Neural progenitor cell (in vitro differentiated cells): ENCODE results near the gene BICD1.

Source experiments
- CTCF ChIP-seq: fragments of 200-600 bp; sonication (generic); IDR thresholded peaks from 2 replicates; pipeline ENCODE4 v1.5.1; 2017; ENCODE audit warnings: antibody characterized with exemption, mild to moderate bottlenecking
- EZH2 ChIP-seq: fragments of 200-600 bp; sonication (generic); IDR thresholded peaks from 2 replicates; pipeline ENCODE4 v1.6.1; 2017; ENCODE audit warnings: antibody characterized with exemption, mild to moderate bottlenecking, moderate library complexity
- EZH2phosphoT487 ChIP-seq: fragments of 200-600 bp; sonication (generic); IDR thresholded peaks from 2 replicates; pipeline ENCODE4 v1.6.1; 2017; ENCODE audit warnings: antibody characterized with exemption

- TF ChIP-seq CTCF (no peak), EZH2 (no peak), EZH2phosphoT487 (no peak)
These were observed 19.3 kb upstream of the BICD1 start for GRCh38 chr12:32087306-32087705.
